ENCODE data around the gene PLA2G7. TPM values are rescaled to one million over a fixed set of nuclear protein-coding genes. Genes with fewer than 3 reads are reported as not detected.

The PLA2G7 gene
- total and polyA plus RNA-seq, 10 of the 15 experiments (the other 5 are each of a cell fraction or from before 2014, with no cell fraction given) = not detected

DNA sequence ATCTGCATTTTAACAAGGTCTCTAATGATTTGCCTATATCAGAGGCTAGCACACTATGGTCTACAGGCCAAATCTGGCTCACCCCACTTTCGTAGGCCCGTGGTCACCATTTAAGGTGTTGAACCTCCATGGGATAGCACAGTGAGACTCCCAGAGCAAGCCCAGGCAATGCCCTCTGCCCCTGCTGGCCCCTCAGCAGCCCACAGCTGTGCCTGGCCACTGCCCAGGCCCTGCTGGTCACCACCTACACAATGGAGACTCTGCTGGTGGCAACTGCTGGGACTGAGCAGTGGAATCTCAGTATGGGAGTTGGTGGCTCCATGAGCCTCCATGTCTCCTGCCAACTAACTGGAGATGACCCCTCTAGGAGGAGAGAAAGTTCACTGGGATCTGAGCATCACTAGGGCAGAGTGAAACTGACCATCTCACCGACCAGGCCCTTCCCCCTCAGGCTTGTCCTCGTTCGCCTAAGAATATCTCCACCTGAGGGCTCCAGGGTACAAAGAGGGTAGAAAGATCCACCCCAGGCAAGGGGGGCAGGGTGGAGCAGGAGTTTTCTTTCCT, 13.8 kb upstream of the PLA2G7 start:
- RAD21 ChIA-PET (ENCODE audit: unreplicated experiment) = no interaction called here
- FAIRE-seq (no peak), ATAC-seq (no peak), DNase-seq (ENCODE audit: low read depth, low spot score) (no peak)
- Histone ChIP-seq H3K9ac (ENCODE audit: control insufficient read depth, insufficient read depth, low read length) (no peak overlapping the region), H3K79me2 (ENCODE audit: control insufficient read depth, insufficient read depth, low read length) (no peaks in the 10 kb centered on the region), H2AFZ (ENCODE audit: control insufficient read depth, low read depth, low read length) (no peak overlapping the region), H3K27ac (ENCODE audit: control insufficient read depth, insufficient read depth) (no peak overlapping the region), H4K20me1 (ENCODE audit: control insufficient read depth, insufficient read depth) (no peaks in the 10 kb centered on the region), H3K4me2 (ENCODE audit: control insufficient read depth, insufficient read depth) (no peak overlapping the region), H3K9me3 (replicated peaks; ENCODE audit: control insufficient read depth, insufficient read depth, low read length) (no peaks in the 10 kb centered on the region), H3K27me3 (replicated peaks in 1 of 2; ENCODE audit: control insufficient read depth in 2 of 2, insufficient read depth in 2 of 2, low read length in 1 of 2) (no peaks in the 10 kb centered on the region), H3K4me1 (ENCODE audit: control insufficient read depth, insufficient read depth, low read length) (no peaks in the 10 kb centered on the region), H3K4me3 (no peak overlapping the region), H3K36me3 (ENCODE audit: control insufficient read depth in 2 of 2, insufficient read depth in 2 of 2, low read length in 1 of 2) (no peaks in the 10 kb centered on the region)
- no TSS peak for BruUV-seq (replicated peaks)
- TF ChIP-seq, protein P1, sequence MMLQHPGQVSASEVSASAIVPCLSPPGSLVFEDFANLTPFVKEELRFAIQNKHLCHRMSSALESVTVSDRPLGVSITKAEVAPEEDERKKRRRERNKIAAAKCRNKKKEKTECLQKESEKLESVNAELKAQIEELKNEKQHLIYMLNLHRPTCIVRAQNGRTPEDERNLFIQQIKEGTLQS (IDR thresholded peaks at IDR 0.05; ENCODE audit: borderline replicate concordance, extremely low read depth, low read depth, low read length) = no peak
- TF ChIP-seq SUZ12 (IDR thresholded peaks at IDR 0.05; ENCODE audit: unreplicated experiment) (no peak), ZNF207 (IDR thresholded peaks at IDR 0.05; ENCODE audit: borderline replicate concordance) (no peak)
- TF ChIP-seq, protein P2, sequence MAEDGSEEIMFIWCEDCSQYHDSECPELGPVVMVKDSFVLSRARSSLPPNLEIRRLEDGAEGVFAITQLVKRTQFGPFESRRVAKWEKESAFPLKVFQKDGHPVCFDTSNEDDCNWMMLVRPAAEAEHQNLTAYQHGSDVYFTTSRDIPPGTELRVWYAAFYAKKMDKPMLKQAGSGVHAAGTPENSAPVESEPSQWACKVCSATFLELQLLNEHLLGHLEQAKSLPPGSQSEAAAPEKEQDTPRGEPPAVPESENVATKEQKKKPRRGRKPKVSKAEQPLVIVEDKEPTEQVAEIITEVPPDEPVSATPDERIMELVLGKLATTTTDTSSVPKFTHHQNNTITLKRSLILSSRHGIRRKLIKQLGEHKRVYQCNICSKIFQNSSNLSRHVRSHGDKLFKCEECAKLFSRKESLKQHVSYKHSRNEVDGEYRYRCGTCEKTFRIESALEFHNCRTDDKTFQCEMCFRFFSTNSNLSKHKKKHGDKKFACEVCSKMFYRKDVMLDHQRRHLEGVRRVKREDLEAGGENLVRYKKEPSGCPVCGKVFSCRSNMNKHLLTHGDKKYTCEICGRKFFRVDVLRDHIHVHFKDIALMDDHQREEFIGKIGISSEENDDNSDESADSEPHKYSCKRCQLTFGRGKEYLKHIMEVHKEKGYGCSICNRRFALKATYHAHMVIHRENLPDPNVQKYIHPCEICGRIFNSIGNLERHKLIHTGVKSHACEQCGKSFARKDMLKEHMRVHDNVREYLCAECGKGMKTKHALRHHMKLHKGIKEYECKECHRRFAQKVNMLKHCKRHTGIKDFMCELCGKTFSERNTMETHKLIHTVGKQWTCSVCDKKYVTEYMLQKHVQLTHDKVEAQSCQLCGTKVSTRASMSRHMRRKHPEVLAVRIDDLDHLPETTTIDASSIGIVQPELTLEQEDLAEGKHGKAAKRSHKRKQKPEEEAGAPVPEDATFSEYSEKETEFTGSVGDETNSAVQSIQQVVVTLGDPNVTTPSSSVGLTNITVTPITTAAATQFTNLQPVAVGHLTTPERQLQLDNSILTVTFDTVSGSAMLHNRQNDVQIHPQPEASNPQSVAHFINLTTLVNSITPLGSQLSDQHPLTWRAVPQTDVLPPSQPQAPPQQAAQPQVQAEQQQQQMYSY (CRISPR knock-in tag; IDR thresholded peaks at IDR 0.05) = no peak
- in situ Hi-C loops (cut with MboI) = no loop called here
- intact Hi-C loops (cut with micrococcal nuclease; ENCODE audit: unreplicated experiment) = no loop called here
- SMC1A ChIA-PET (ENCODE audit: uncharacterized antibody, unreplicated experiment) = no interaction called here
- CTCF ChIA-PET = no interaction called here
- POLR2A ChIA-PET = no interaction called here
- WGBS (ENCODE audit: insufficient coverage, insufficient replicate concordance, low lambda C conversion rate, missing lambda C conversion rate) = 27% methylated on average over 5 of the region's 5 CpGs

All from GM12878 (cell line).